ENCODE measurements around the gene KCNC1.

Gene KCNC1

DNA sequence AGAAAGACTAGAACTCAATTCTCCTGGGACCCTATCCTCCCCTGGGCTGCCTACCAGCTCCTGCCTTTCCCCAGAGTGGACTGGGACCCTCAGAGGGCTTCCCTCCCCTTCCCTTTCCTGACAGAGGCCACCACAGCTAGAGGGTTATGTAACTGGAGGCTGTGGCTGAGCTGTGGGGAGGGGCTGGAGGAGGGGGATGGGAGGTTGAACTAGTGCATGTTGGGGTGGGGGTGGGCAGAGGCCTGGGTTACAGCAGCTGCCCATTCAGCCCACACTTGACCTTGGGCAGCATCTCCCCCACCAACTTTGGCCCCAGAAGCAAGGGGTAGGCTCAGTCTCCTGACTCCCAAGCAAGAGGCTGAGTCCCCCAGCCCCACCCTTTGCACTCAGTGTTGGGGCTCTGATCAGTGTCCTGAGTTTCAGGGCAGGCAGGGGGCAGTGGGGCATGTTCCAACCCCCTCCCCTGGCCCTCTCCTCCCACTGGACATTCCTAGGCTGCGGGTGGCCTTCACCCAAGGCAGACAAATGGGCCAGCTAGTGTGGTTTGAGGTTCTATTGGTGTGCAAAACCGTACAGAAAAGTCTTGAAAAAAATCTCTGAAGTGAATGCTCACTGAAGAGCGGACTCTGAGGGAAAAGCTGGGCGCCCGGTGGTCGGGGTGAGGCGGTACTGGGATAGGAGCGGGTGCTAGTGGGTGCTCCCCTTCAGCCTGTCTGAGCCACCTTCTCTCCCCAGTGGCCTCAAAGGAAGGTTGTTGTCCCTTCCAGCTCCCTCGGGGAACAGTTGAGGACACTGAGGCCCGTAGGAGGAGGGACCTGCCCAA, 3.8 kb downstream of the KCNC1 start:
- DNase-seq (ENCODE audit: low spot score), result no peak

DNA sequence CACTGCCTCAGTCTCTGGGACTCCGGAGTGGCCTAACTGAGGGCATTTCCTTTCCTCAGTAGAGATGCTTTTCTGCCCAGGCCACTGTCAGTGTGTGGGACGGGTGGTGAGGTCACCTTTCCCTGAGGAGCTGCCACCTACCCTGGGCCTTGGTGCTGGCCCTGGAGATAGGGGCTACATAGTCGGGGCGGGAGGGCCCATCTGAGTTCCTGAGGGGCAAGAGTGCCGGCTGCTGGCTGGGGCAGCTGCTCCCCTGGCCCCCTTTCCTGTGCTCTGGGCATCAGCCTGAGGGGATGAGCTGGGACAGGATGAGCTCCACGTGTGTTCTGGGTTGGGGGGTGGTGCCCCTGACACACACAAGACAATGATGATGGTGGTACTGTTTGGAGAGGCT, 5.4 kb downstream of the KCNC1 start:
- DNase-seq (ENCODE audit: low spot score), result no peak

DNA sequence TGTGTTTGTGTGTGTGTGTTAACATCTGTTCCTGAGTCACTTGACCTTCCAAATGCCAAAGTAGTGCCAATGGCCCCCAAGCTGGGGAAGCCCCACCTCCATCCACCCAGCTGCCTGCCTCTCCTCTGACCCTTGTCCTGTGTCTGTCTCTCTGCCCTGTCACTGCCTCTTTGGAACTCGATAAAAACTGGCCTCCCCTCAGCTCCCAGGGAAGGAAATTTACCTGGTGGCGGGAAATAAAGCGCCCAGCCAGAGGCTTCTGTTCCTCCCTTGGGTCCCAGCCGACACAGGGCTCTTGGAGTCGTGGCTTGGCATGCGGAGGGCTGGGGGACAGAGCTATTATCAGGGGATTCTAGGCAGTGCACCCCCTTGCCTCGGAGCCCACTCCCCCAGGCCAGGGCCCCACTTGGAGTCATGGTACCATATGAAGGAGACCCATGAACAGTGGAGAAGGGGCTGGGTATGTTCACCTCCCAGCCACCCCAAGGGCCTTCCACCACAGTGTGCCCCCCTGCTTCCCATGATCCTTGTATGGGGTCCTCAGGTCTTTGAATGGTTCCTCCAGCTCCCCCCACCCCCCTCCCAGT, 6.2 kb downstream of the KCNC1 start:
- no peak for DNase-seq (ENCODE audit: low spot score)

DNA sequence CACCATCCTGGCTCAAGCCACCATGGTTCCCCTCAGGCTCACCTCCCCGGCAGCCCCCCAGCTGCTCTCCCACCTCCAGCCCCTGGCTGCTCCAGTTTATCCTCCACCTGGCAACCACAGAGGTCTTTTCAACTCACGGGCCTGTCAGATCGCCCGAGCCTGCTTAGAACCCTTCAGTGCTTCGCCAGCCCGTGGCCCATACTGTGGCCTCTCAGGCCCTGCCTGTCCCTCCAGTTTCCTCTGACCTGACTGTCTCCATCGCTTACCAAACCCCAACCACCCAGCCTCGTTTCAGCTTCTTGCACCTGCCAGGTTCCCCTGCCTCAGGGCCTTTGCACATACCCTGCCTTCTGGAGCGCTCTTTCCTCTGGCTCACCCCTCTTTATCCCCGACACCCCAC, 6.9 kb downstream of the KCNC1 start:
- DNase-seq (ENCODE audit: low spot score), result no peak

DNA sequence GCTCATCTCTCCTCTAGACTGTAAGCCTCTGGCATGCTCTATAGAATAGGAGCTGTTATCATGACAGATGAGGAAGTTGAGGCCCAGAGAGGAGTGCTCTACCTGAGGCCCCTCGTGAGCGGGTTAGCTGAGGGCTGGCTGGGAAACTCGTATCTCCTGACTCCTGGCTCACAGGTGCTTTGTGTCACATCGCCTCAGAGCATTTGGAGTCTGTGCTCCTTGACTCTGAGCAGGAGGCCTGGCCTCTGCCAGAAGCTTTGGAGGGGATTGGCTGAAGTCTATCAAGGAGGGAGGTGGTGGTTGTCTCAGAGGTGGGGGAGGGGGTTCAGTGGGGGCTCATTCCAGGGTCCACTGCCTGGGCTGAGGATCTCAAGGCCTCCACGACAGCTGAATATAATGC, 7.4 kb downstream of the KCNC1 start:
- DNase-seq (ENCODE audit: low spot score), result no peak

DNA sequence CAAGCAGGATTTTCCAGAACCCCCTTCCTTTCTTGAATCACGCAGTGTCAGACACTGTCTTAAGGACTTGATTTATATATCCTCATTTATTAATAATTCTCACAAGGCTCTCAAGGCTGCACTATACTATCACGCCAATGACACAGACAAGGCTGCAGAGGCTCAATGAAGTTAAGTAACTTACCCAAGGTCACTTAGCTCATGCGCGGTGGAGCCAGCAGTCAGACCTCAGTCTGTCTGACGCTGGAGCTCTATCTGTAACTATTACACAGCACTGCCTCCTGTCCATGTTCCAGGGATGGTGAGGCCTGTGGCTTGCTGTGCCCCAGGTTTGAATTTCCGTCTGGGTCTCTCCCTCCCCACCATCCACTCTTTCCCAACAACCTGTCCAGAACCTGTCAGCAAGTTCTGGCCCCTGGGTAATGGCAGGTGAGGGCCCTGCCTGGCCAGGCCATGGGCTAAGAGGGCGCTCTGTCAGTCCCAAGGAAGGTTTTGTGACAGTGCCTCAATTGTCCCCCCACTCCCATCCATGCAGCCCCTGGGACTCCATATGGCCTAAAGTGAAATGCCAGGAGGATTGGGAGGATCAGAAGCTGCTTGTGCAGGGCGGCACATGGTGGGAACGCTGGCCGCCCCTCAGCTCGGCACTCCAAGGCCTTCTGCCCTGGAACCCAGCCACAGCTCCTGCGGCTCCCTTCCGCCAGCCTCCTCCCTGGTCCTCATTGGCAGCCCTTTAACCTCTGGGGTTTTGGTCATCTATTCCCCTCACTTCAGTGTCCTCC, 8.6 kb downstream of the KCNC1 start:
- no peak for DNase-seq (ENCODE audit: low spot score)

DNA sequence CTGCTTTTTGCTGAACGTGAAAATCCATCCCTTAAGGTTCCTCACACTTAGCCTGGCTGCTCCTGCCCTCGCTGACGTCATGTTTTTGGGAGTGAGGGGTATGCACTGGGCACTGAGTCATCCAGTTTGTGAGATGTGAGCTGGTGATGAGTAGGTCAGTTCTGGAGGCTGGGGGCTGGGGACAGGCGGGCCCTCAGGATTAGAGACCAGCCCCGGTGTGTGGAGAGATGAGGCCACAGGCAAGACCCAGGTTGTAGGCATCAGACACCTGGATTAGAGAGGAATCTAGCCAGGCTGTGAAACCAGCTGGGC, 9.2 kb downstream of the KCNC1 start:
- DNase-seq (ENCODE audit: low spot score), result no peak

DNA sequence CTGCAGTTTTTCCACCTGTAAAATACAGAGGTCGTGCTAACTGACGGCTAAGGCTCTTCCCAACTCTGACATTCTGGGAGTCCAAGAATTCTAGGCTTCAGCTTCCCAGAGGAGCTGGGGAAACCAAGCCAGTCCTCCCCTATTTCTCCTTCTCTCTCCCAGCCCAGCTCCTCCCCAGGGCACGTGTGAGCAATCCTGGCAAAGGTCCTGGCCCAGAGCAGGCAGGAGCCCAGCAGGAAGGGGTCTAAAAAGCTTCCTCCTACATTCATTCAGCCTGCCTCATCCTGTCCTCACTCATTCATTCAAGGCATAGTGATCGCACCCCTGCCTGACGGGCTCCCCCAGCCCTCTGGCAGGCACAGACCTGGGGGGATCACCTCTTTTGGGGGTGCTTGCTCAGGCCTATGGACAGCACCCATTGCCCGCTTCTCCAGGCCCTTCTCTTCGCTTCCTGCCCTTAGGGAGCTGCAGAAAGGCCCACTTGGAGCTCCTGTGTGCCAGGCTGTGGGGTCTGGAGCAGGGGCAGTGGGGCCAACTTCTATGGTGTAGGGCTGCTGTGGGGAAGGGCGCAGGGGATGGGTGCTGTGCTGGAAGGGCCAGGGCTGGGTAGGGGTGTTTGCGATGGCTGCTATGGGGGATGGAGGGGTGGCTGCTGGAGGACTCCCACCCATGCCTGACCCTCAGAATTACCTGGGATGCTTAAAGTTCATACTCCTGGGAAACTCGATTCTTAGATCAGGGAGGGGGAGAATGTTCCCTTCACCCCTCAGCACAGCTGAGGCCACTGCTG, 9.8 kb downstream of the KCNC1 start:
- no peak for DNase-seq (ENCODE audit: low spot score)

DNA sequence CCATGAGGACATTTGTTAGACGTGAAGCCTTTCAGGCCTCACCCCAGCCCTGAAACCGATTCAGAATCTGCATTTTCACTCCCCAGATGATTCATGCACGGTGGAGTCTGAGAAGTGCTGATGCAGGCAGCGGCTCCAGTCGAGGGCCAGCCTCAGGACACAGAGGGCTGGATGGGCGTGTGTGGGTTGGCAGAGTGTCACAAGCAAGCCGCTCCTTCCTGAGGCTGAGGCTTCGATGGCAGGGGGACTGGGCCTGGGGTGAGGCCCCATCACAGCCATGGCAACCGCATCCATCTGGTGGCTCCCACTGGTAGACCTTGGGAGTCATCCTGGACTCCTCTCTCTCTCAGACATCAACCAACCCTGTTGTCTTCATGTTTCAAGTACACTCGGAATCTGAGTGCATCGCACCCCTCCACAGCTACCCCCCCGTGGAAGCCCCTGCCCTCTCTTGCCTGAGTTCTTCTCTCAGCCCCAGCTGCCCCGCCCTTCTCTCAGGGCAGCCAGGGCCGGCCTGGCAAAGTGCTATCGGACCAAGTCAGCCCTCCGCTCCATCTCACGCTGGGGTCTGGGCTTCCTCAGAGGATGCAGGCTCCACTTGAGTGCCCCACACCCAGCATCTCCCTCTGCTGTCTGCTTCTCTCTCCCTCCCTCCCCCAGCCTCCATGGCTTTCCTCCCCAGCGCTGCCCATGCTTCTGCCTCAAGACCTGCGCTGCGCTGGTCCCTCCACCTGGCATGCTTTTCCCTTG, 10.6 kb downstream of the KCNC1 start:
- no peak for DNase-seq (ENCODE audit: low spot score)

DNA sequence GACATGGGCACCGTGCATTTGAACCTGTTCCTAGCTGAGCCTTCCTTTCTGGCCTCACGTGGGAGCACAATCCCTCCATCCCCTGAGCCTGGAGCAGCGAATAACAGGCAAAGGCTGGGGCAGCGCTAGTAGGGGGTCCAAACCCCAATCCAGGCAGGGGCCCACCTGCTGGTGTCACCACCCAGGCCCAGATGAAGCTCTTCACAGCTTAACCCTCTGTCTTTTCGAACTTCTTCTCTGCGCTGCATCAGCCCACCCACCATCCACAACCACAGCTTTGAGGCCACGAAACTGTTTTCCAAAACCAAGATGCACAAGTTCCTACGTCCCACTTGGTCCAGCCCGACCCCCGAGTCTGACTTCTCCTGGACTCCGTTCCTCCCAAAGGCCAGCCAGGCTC, 11.5 kb downstream of the KCNC1 start:
- no peak for DNase-seq (ENCODE audit: low spot score)

DNA sequence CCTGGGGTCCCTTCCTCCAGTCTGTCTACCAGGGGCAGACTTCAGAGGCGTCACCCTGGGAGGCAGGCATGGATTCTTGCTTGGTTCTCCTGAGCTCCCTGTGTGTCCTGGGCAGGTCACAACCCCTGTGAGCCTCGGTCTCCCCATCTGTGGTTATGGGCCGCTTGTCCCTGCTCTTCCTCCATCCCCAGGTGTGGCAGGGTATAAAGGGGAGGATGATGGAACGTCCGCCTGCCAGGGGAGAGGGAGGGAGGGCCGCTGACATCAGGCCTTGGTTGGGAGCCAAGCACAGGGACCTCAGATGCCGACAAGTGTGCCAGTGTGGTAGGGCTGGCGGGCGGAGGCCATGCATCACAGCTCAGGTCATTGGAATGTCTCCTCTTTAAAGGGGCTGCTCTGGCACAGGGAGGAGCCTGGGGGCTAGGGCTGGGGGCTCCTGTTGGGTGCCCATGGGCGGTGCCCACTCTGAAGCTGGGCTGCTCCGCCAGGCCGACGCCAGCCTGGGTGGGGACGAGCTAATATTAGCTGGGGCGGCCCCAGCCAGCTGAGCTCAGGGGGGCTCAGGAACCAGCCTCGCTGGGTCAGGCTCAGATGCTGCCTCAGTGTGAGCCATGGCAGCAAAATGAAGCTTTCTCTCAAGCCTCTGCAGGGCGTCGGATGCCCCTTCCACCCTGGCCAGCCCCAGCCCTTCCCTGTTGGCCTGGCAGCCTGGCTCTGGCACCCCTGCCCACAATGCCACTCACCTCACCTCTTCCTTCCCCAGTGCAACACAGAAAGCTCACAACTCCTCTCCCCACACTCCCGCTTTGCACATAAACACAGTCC, 12.8 kb downstream of the KCNC1 start:
- peak; percentile 14 for DNase-seq (ENCODE audit: low spot score)

DNA sequence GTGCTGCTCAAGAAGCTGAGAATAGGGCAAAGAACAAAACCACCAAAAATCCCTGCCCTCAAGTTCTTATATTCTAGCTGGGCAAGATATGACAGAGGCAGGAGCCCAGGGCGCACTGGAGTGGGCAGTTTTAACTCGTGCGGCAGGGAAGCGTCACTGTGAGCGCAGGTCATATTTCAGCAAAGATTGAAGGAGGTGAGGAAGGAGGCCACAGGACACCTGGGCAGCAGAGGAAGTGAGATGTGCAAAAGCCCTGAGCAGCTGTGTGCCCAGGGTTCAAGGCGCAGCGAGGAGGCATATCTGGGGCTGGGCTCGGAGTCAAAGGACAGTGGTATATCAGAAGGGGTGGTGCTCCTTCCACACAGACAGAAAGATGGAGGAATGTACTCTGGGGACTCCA, 13.5 kb downstream of the KCNC1 start:
- DNase-seq (ENCODE audit: low spot score), result no peak

DNA sequence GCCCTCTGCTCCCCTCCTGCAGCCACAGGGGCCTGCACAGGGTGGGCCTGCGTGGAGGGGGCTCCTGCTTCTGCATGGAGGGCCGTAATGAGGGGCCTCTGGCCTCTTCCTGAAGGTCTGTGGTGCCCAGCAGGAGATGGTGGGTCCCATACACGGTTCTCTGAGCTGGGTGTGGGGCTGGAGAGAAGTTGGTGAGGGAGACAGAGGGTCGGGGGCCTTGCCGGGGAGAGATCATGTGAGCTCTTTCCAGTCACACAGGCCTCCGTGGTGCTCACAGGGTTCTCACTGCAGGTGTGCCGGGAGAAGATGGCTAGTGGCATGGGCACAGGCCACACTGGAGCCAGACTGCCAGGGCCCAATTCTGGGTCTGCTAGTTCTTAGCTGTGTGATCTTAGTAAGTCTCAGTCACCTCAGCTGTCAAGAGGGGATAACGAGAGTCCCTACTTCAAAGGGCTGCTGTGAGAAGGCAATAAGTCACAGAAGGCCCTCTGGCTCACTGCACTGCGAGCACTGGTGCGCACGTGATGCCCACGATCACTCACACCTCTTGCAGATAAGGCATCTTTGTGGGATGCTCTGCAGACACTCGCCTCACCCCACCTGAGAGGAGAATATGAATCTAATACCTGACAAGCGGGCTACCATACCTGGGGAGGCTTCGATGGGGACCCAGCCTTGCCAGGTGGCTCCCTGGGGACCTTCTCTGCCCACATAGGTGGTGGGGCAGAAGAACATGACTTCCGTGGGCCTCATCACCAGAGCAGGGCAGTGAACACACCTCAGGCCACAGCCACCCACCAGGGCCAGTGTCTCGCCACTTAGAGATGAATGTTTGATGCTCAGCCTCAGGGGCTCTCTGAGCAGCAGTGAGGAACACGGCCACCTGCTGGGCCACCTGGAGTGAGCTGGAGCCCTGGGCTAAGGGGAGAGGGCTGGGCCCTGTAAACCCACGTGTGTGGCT, 14.5 kb downstream of the KCNC1 start:
- no peak for DNase-seq (ENCODE audit: low spot score)

DNA sequence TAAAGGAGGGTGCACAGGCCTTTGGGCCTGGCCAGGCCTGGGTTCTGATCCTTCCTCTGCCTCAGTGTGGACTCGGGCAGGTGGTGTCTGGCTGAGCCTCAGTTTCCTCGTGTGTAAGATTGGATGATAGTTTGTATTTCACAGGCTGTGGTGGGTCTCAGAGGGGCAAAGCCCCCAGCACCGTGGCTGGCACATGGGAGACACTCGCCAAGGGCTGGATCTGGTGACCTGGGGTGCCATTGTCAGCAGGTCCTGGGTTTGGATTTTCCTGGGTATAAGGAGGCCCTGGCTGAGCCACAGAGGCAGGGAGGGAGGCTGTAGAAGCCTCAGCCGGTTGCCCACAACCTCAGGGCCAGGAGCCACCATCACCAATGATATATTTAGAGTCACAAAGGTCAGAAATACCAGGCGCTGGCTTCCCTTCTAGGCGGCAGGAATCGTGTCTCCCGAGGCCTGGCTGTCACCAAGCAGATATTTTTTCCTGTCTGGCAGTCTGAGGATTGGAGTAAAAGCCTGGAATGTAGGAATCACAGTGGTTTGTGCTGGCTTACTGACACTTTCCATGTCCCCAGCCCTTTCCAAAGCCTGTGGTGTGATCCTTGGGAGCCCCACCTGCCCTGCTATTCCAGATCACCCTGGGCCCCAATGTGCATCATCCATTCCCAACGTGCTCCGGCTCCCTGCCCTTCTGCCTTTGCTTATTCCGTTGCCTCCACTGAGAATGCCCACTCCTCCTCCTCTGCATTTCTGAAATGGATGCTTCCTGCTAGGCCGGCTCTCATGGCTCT, 15.6 kb downstream of the KCNC1 start:
- no peak for DNase-seq (ENCODE audit: low spot score)

DNA sequence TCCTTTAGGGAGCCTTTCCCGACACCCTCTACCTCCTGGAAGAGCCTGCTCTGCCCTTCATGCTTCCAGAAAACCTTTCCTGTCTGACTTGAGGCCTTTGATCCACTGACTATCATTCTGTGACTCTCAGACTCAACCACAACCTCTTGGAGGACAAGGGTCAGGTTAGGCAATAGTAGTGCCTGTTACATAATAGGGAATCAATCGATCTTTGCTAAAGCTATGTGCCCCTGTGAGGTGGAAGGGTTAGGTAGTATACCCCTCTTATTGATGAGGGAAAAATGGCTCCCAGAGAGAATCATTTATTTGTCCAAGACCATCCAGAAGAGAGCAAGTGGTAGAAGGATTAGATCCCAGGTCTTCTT, 16.2 kb downstream of the KCNC1 start:
- no peak for DNase-seq (ENCODE audit: low spot score)

DNA sequence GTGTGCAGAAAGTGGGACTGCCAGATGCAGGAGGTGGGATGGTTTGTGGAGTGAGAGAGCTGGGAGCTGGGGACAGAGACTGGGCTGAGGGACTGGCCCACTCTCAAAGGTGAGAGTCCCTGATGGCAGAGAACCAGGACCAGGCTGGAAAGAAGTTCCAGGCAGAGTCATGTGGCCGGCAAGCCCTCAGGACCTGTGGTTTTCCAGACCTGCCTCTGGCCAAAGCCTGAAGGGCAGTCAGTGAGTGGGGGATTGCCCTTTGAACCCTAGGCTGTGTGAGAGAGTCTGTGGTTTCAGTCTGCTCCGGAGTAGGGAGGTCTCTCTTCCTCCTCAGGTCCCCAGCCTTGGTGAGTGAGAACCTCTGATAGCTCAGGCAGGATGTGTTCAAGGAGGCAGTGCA, 17.0 kb downstream of the KCNC1 start:
- DNase-seq (ENCODE audit: low spot score), result no peak

DNA sequence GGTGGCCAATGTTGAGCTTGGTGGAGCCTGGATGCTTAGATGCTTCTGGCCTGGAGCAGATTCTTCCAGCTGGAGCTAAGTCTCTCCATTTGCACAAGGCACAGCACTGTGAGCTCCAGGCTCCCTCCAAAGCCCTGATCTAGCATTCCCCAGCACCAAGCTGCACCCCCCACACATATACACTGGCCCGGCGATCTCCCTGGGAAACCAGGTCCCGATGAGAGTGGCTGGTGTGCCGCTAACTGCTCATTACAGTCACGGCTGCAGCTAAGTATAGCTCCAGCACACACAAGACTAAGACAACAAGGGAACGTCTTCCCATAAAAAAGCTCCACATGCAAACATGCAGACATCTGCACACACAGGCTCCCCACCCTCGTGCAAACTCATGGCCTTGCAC, 17.6 kb downstream of the KCNC1 start:
- DNase-seq (ENCODE audit: low spot score), result no peak

DNA sequence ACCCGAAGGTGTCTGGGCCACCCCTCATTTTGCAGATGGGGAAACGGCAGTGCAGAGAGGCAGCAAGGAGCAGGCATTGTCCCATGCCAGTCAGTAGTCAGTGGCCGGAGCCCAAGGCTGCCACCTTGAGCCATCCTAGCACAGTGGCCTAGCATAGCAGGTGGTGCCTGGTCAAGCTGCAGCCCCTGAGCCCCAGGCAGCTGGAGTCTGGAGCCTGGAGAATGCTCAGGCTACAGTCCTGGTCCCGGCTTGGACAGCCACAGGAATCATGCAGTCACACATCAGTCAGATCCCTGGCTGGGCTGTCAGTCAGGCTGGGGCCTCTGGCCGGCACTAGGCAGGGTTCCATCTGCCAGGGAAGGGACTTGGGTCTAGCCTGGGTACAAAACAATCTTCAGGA, 18.6 kb downstream of the KCNC1 start:
- DNase-seq (ENCODE audit: low spot score), result no peak

DNA sequence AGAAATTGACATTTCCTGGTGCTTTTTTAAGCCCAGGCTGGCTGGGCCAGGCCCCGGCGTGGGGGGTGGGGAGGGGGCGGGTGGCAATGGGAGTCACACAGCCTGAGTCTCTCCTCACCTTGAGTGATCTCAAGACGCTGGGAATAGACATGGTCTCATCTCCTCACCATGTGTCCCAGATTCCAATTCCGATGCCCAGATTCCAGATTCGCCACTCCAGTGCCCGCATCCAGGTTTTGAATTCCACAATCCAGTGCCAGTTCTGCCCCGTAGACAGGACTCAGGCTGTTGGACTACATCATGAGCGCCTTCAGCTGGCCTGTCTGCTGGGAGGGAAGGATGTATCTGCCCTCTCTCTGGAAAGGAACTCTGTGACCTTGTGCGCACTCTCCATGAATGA, 19.1 kb downstream of the KCNC1 start:
- DNase-seq (ENCODE audit: low spot score), result no peak
